HepG2 (cell line): ENCODE measurements around the gene JAM2. TPM values are rescaled to one million over a fixed set of nuclear protein-coding genes. Genes with fewer than 3 reads are reported as not detected.
A peak's percentile ranks its signal among the peaks of the same experiment; 100 is the strongest.

Source experiments
- ELK4 ChIP-seq: sonication (generic); formaldehyde crosslinking; IDR thresholded peaks from 2 replicates; pipeline ENCODE4 v1.9.0; 2021; ENCODE audit warnings: missing genetic modification reagents, borderline replicate concordance
- FIP1L1 ChIP-seq: fragments of 200-400 bp; formaldehyde crosslinking; IDR thresholded peaks from 2 replicates; pipeline ENCODE4 v1.6.1; 2018; ENCODE audit warnings: low read depth, mild to moderate bottlenecking, low read length, moderate library complexity, borderline replicate concordance; ENCODE audit not compliant: insufficient read depth
- FOXA3 ChIP-seq: IDR thresholded peaks from 2 replicates; pipeline ENCODE4 v1.6.1; 2016; ENCODE audit warnings: missing genetic modification reagents, missing compliant biosample characterization
- FOXC1 ChIP-seq: sonication (generic); formaldehyde crosslinking; IDR thresholded peaks from 2 replicates; pipeline ENCODE4 v1.8.0; 2022; ENCODE audit warnings: mild to moderate bottlenecking, missing genetic modification reagents, borderline replicate concordance
- GZF1 ChIP-seq: sonication (generic); formaldehyde crosslinking; IDR thresholded peaks from 2 replicates; pipeline ENCODE4 v1.5.1; 2020; ENCODE audit warnings: mild to moderate bottlenecking, missing genetic modification reagents
- HIVEP1 ChIP-seq: sonication (generic); formaldehyde crosslinking; IDR thresholded peaks from 2 replicates; pipeline ENCODE4 v1.4.0; 2020; ENCODE audit warnings: mild to moderate bottlenecking, missing genetic modification reagents
- MIER2 ChIP-seq: IDR thresholded peaks from 2 replicates; pipeline ENCODE4 v1.6.1; 2016; ENCODE audit warnings: missing biosample characterization, missing genetic modification reagents
- NBN ChIP-seq: fragments of 450-650 bp; conservative IDR thresholded peaks from 2 replicates; pipeline ENCODE4 v1.6.1; 2017
- NFRKB ChIP-seq: fragments of 450-650 bp; IDR thresholded peaks from 2 replicates; pipeline ENCODE4 v1.6.1; 2017
- PHF5A ChIP-seq: IDR thresholded peaks from one replicate; pipeline ENCODE4 v1.6.1; 2018; ENCODE audit warnings: low read depth, missing genetic modification reagents; ENCODE audit not compliant: unreplicated experiment
- SMAD3 ChIP-seq: sonication (generic); formaldehyde crosslinking; IDR thresholded peaks from 2 replicates; pipeline ENCODE4 v1.4.0; 2020; ENCODE audit warnings: missing genetic modification reagents
- SP1 ChIP-seq, 2 experiments: fragments of 450-650 bp in 1 of 2; sonication (generic) in 1 of 2; formaldehyde crosslinking in 1 of 2; IDR thresholded peaks; 2 replicates each; pipeline versions ENCODE4 v1.4.0 to v1.6.1; 2016 to 2020; ENCODE audit warnings: missing genetic modification reagents in 1 of 2
- ZKSCAN8 ChIP-seq: IDR thresholded peaks from 2 replicates; pipeline ENCODE4 v1.6.1; 2016; ENCODE audit warnings: borderline replicate concordance, missing genetic modification reagents, missing compliant biosample characterization
- ZNF3 ChIP-seq: IDR thresholded peaks from 2 replicates; pipeline ENCODE4 v1.7.0; 2017; ENCODE audit warnings: inconsistent platforms
- ZNF354B ChIP-seq: sonication (generic); formaldehyde crosslinking; IDR thresholded peaks from 2 replicates; pipeline ENCODE4 v1.8.0; 2022; ENCODE audit warnings: mild to moderate bottlenecking, missing genetic modification reagents
- ZNF615 ChIP-seq: sonication (generic); formaldehyde crosslinking; IDR thresholded peaks from 2 replicates; pipeline ENCODE4 v1.5.0; 2020; ENCODE audit warnings: mild to moderate bottlenecking, missing genetic modification reagents, borderline replicate concordance
- ZNF737 ChIP-seq: sonication (generic); formaldehyde crosslinking; IDR thresholded peaks from 2 replicates; pipeline ENCODE4 v1.5.0; 2020; ENCODE audit warnings: missing genetic modification reagents, mild to moderate bottlenecking, borderline replicate concordance
- ZSCAN9 ChIP-seq: IDR thresholded peaks from 2 replicates; pipeline ENCODE4 v1.6.1; 2016; ENCODE audit warnings: borderline replicate concordance
- polyA plus RNA-seq, 8 experiments: library from polyadenylated mRNA; depleted of rRNA in 3 of 8; stranded (reverse) in 7 of 8; unstranded in 1 of 8; fragments of >200 nt; fragmentation: Illumina TruSeq in 4 of 8; extraction: Trizol in 4 of 8; gene quantifications; 2 replicates each; pipeline versions ENCODE4 v1.2.1 to v1.2.3, GENCODE V29; 2011 to 2016; ENCODE audit warnings: low read depth in 4 of 8, missing spikeins in 1 of 8, mixed read lengths in 1 of 8; ENCODE audit not compliant: insufficient read depth in 1 of 8
- total RNA-seq, 5 experiments: library from RNA; depleted of rRNA; stranded (reverse); fragments of >200 nt; fragmentation: Illumina TruSeq; extraction: Trizol; gene quantifications; 2 replicates each; pipeline ENCODE4 v1.2.3, GENCODE V29; 2016; ENCODE audit warnings: low read depth in 1 of 5
- TF ChIP-seq, protein P1 (sequence below): IDR thresholded peaks from 2 replicates; pipeline ENCODE4 v1.6.1; 2018; ENCODE audit warnings: missing genetic modification reagents, mild to moderate bottlenecking, missing compliant biosample characterization
- TF ChIP-seq, protein P2 (sequence below): sonication (generic); formaldehyde crosslinking; IDR thresholded peaks from 2 replicates; pipeline ENCODE4 v1.5.1; 2020; ENCODE audit warnings: mild to moderate bottlenecking, missing genetic modification reagents, moderate library complexity
- TF ChIP-seq, protein P3 (sequence below): sonication (generic); formaldehyde crosslinking; IDR thresholded peaks from 2 replicates; pipeline ENCODE4 v1.8.1; 2022; ENCODE audit warnings: low read depth, mild to moderate bottlenecking, missing genetic modification reagents

The JAM2 gene
- total and polyA plus RNA-seq, 2 of the 13 experiments (the other 11 are each of a cell fraction or from before 2014, with no cell fraction given): 0.07 TPM; not detected in 1

GRCh38 chr21:25734904-25735645, 96.0 kb downstream of the JAM2 start, which contains the start of the genes ATP5PF and GABPA (continued):
- TF ChIP-seq ZNF615: no peak
- 0 out of 2 replicates have a peak, but pooled peaks have one; percentile 48 for TF ChIP-seq FIP1L1
- TF ChIP-seq ZSCAN9: peak; percentile 72
- TF ChIP-seq NFRKB: peak; percentile 94
- no peak for TF ChIP-seq ZNF737 (CRISPR knock-in tag)
- 0 out of 2 replicates have a peak, but pooled peaks have one; percentile 19 for TF ChIP-seq SMAD3 (CRISPR knock-in tag)
- no peak for TF ChIP-seq PHF5A (CRISPR knock-in tag)
- no peak for TF ChIP-seq SP1 (IDR thresholded peaks at IDR 0.05)
- TF ChIP-seq SP1 (CRISPR knock-in tag; IDR thresholded peaks at IDR 0.05): peak; percentile 96
- TF ChIP-seq ELK4: no peak
- TF ChIP-seq FOXA3 (CRISPR knock-in tag): peak; percentile 64
- TF ChIP-seq, protein P1, sequence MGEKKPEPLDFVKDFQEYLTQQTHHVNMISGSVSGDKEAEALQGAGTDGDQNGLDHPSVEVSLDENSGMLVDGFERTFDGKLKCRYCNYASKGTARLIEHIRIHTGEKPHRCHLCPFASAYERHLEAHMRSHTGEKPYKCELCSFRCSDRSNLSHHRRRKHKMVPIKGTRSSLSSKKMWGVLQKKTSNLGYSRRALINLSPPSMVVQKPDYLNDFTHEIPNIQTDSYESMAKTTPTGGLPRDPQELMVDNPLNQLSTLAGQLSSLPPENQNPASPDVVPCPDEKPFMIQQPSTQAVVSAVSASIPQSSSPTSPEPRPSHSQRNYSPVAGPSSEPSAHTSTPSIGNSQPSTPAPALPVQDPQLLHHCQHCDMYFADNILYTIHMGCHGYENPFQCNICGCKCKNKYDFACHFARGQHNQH: peak; percentile 81
- peak; percentile 53; the same call in 1 of the 2 replicates for TF ChIP-seq HIVEP1 (CRISPR knock-in tag)
- TF ChIP-seq ZNF354B (CRISPR knock-in tag): 0 out of 2 replicates have a peak, but pooled peaks have one; percentile 18
- no peak for TF ChIP-seq ZNF3 (CRISPR knock-in tag)
- TF ChIP-seq NBN: no peak
- no peak for TF ChIP-seq ZKSCAN8
- TF ChIP-seq, protein P2, sequence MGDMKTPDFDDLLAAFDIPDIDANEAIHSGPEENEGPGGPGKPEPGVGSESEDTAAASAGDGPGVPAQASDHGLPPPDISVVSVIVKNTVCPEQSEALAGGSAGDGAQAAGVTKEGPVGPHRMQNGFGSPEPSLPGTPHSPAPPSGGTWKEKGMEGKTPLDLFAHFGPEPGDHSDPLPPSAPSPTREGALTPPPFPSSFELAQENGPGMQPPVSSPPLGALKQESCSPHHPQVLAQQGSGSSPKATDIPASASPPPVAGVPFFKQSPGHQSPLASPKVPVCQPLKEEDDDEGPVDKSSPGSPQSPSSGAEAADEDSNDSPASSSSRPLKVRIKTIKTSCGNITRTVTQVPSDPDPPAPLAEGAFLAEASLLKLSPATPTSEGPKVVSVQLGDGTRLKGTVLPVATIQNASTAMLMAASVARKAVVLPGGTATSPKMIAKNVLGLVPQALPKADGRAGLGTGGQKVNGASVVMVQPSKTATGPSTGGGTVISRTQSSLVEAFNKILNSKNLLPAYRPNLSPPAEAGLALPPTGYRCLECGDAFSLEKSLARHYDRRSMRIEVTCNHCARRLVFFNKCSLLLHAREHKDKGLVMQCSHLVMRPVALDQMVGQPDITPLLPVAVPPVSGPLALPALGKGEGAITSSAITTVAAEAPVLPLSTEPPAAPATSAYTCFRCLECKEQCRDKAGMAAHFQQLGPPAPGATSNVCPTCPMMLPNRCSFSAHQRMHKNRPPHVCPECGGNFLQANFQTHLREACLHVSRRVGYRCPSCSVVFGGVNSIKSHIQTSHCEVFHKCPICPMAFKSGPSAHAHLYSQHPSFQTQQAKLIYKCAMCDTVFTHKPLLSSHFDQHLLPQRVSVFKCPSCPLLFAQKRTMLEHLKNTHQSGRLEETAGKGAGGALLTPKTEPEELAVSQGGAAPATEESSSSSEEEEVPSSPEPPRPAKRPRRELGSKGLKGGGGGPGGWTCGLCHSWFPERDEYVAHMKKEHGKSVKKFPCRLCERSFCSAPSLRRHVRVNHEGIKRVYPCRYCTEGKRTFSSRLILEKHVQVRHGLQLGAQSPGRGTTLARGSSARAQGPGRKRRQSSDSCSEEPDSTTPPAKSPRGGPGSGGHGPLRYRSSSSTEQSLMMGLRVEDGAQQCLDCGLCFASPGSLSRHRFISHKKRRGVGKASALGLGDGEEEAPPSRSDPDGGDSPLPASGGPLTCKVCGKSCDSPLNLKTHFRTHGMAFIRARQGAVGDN (CRISPR knock-in tag): peak; percentile 87
- TF ChIP-seq, protein P3, sequence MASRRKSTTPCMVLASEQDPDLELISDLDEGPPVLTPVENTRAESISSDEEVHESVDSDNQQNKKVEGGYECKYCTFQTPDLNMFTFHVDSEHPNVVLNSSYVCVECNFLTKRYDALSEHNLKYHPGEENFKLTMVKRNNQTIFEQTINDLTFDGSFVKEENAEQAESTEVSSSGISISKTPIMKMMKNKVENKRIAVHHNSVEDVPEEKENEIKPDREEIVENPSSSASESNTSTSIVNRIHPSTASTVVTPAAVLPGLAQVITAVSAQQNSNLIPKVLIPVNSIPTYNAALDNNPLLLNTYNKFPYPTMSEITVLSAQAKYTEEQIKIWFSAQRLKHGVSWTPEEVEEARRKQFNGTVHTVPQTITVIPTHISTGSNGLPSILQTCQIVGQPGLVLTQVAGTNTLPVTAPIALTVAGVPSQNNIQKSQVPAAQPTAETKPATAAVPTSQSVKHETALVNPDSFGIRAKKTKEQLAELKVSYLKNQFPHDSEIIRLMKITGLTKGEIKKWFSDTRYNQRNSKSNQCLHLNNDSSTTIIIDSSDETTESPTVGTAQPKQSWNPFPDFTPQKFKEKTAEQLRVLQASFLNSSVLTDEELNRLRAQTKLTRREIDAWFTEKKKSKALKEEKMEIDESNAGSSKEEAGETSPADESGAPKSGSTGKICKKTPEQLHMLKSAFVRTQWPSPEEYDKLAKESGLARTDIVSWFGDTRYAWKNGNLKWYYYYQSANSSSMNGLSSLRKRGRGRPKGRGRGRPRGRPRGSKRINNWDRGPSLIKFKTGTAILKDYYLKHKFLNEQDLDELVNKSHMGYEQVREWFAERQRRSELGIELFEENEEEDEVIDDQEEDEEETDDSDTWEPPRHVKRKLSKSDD: 0 out of 2 replicates have a peak, but pooled peaks have one; percentile 24
- 0 out of 2 replicates have a peak, but pooled peaks have one; percentile 20 for TF ChIP-seq MIER2 (CRISPR knock-in tag)
- peak; percentile 81; the same call in 1 of the 2 replicates for TF ChIP-seq FOXC1 (CRISPR knock-in tag)
- TF ChIP-seq GZF1 (CRISPR knock-in tag): 0 out of 2 replicates have a peak, but pooled peaks have one; percentile 43
